Lower lobe of right lung (tissue), 2 donors: ENCODE data around the gene SPRY4. TPM values are rescaled to one million over a fixed set of nuclear protein-coding genes. Genes with fewer than 3 reads are reported as not detected.
"Not testable (repeated sequence)": the region's sequence is repeated elsewhere in the genome, so short reads cannot be mapped to it uniquely, and the experiment has no call there.

Experiments used
- ATAC-seq, 2 donors: fragments of 200-7000 bp; cut with Tn5 transposase; one replicate each; pipeline ENCODE4 v1.9.1; 2020 to 2022; ENCODE audit warnings: mild to moderate bottlenecking in 2 of 2, moderate library complexity in 2 of 2
- DNase-seq: peaks from one replicate; pipeline ENCODE4 v3.0.0-alpha.2; 2020
- H3K27ac ChIP-seq: fragments of 200-600 bp; one replicate; pipeline ENCODE4 v1.8.0; 2022
- H3K27me3 ChIP-seq: fragments of 200-600 bp; one replicate; pipeline ENCODE4 v1.8.0; 2022; ENCODE audit warnings: low read depth
- H3K36me3 ChIP-seq: fragments of 200-600 bp; one replicate; pipeline ENCODE4 v1.8.0; 2022; ENCODE audit warnings: mild to moderate bottlenecking
- H3K4me1 ChIP-seq: fragments of 200-600 bp; one replicate; pipeline ENCODE4 v1.8.0; 2022
- H3K4me3 ChIP-seq: fragments of 200-600 bp; one replicate; pipeline ENCODE4 v1.8.0; 2022; ENCODE audit warnings: mild to moderate bottlenecking
- H3K9me3 ChIP-seq: fragments of 200-600 bp; one replicate; pipeline ENCODE4 v1.8.0; 2022
- CTCF ChIP-seq: fragments of 200-600 bp; IDR thresholded peaks from one replicate; pipeline ENCODE4 v1.8.0; 2022; ENCODE audit warnings: antibody characterized with exemption, mild to moderate bottlenecking
- intact Hi-C: fragments of 100-400 bp; cut with DNase I; formaldehyde crosslinking; loops from one replicate; pipeline ENCODE4 v1.11.0; 2022
- total RNA-seq: library from RNA; stranded (reverse); fragmentation: NEBNext Ultra II Directional; extraction: Animal tissue kit (Norgen Biotek cat#: 25700); gene quantifications from one replicate; pipeline ENCODE4 v1.2.1, GENCODE V29; 2021
- donor health status: DM: no; HTN: yes; CAD: no; lungs with severe emphysema.

SPRY4 gene
- total RNA-seq, 1 donor from 2014 or later, result 42.7 TPM

- intact Hi-C loops, result no loop called here
- Histone ChIP-seq H3K4me3 (no peak overlapping the region), H3K27ac (no peak overlapping the region), H3K36me3 (no peaks in the 10 kb centered on the region), H3K9me3 (no peaks in the 10 kb centered on the region), H3K4me1 (no peaks in the 10 kb centered on the region), H3K27me3 (no peaks in the 10 kb centered on the region)
- no peak for DNase-seq
- TF ChIP-seq CTCF, result no peak
- no peak for ATAC-seq
These were observed 21.3 kb downstream of the SPRY4 start for GRCh38 chr5:142303565-142303964.

DNA sequence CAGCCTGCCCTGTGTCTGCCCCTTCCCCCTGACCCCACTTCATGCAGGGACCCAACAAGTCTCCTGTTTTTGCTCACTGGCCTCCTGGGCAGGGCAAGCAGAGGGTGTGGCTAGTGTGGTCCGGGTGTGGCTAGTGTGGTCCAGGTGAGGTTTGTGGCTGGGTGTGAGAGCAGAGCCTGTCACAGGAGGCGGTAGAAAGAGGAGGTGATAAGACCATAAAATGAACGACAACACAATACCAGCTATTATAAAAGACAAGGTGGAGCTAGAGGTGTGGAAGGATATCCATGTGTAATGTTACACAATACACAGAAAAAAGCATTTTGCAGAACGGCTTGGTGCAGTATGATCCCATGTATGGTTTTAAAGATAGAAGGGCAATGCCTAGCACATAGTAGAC lies 23.3 kb downstream of the SPRY4 start:
- no peak overlapping the region for H3K4me3 ChIP-seq
- no peak for ATAC-seq

GRCh38 chr5:142300677-142301076 lies 24.1 kb downstream of the SPRY4 start:
- peaks cover 15% of the 10 kb centered on the region for H3K4me1 ChIP-seq
- intact Hi-C loops, result no loop called here
- no peak overlapping the region for H3K4me3 ChIP-seq
- no peaks in the 10 kb centered on the region for H3K9me3 ChIP-seq
- no peaks in the 10 kb centered on the region for H3K27me3 ChIP-seq
- no peak for ATAC-seq
- DNase-seq, result no peak
- no peak overlapping the region for H3K27ac ChIP-seq
- H3K36me3 ChIP-seq, result no peaks in the 10 kb centered on the region
- no peak for TF ChIP-seq CTCF

More for the DNA sequence above, 23.3 kb downstream of the SPRY4 start:
- Histone ChIP-seq H3K4me1 (peaks cover 6% of the 10 kb centered on the region), H3K27me3 (no peaks in the 10 kb centered on the region), H3K27ac (no peak overlapping the region), H3K36me3 (no peaks in the 10 kb centered on the region), H3K9me3 (no peaks in the 10 kb centered on the region)
- DNase-seq, result no peak
- intact Hi-C loops, result no loop called here
- no peak for TF ChIP-seq CTCF

GRCh38 chr5:142298789-142299188 lies 26.0 kb downstream of the SPRY4 start:
- no peaks in the 10 kb centered on the region for H3K9me3 ChIP-seq
- peaks cover 21% of the 10 kb centered on the region for H3K4me1 ChIP-seq
- H3K27ac ChIP-seq, result no peak overlapping the region
- DNase-seq (no peak), ATAC-seq (no peak)
- H3K27me3 ChIP-seq, result no peaks in the 10 kb centered on the region
- intact Hi-C loops, result no loop called here
- TF ChIP-seq CTCF, result no peak
- no peaks in the 10 kb centered on the region for H3K36me3 ChIP-seq
- no peak overlapping the region for H3K4me3 ChIP-seq

GRCh38 chr5:142297786-142298185 lies 27.0 kb downstream of the SPRY4 start:
- H3K36me3 ChIP-seq, DNase-seq, H3K4me3 ChIP-seq, H3K27ac ChIP-seq, ATAC-seq, intact Hi-C loops, H3K27me3 ChIP-seq, H3K9me3 ChIP-seq: not testable (repeated sequence)
- H3K4me1 ChIP-seq, result peaks cover 21% of the 10 kb centered on the region

DNA sequence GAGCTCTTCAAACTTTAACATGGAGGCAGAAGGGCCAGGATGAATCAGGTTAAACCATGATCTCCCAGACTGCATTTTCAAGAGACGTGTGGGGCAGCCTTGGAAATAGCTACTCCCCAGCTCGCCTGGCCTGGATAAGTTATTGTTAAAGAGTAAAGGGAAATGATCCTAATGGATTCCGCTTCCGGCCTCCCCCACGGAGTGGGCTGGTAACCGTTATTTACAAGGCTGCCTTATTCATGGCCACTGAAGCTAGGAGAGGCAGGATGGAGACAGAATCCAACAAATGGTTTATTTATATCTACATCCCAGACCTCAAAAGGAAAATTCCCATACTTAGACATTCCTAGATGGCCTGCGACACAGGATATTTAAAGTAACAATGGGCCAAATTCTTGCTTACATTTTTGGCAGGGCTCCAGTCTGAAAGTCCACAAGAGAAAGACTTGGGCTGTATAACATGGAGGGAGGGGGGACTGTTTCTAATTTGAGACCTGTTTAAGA lies 27.9 kb downstream of the SPRY4 start:
- ATAC-seq, result peak; percentile 32 to 42
- Histone ChIP-seq H3K36me3 (no peaks in the 10 kb centered on the region), H3K27ac (no peak overlapping the region), H3K27me3 (no peaks in the 10 kb centered on the region), H3K4me1 (peaks cover 21% of the 10 kb centered on the region), H3K9me3 (no peaks in the 10 kb centered on the region), H3K4me3 (no peak overlapping the region)
- no peak for TF ChIP-seq CTCF
- intact Hi-C loops, result no loop called here
- DNase-seq, result no peak
